HG03064 (cell line): ENCODE results near the gene DMRTB1.

Experiments used
- ATAC-seq: cut with Tn5 transposase; IDR thresholded peaks from one replicate; pipeline ENCODE4 v1.9.1; 2021; ENCODE audit warnings: low read depth; ENCODE audit not compliant: unreplicated experiment

DMRTB1 gene

DNA sequence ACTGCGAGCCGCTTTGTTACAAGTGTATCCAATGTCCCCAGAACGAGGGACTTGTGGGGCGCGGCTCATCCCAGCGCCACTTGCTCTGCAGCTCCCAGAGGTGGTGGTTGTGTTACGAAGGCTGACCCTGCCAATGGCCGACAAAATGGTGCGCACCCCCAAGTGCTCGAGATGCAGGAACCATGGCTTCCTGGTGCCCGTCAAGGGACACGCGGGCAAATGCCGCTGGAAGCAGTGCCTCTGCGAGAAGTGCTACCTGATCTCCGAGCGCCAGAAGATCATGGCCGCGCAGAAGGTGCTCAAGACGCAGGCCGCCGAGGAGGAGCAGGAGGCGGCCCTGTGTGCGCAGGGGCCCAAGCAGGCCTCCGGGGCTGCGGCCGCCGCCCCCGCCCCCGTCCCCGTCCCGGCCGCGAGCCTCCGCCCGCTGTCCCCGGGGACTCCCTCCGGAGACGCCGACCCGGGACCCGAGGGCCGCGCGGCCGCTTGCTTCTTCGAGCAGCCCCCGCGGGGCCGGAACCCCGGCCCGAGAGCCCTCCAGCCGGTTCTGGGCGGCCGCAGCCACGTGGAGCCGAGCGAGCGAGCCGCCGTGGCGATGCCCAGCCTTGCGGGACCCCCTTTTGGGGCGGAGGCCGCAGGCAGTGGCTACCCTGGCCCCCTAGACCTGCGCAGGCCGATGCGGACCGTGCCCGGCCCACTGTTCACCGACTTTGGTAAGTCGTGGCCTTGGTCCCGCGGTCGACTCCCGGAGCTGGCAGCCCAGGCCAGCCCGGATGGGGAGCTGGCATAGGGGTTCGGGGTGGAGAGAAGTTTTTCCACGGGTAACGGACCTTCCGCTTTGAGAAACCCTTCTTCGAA is at the start of gene DMRTB1:
DMRTB1 (plus strand) TSS at position 79 of the 855 bp plus-strand sequence; CDS start at position 134, 55 bp downstream.
- no peak for ATAC-seq

DNA sequence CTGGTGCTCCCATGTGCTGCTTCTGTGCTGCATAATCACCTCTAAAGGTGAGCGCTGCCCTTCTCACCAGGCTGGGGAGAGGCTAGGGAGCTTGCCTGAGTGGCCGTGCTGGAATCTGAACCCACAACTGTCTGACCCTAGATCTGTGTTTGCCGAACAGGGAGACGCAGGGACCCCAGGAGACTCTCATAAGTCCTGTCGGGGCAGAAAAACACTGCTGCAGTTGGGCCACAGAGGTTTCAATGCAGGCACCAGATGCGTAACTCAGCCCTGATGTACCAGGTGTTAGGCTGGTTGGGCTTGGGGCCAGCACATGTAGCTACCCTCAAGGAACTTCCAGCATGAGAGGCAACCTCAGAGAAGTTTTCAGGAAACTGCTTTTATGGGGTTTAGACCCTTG is 49.5 kb upstream of the DMRTB1 start:
- ATAC-seq = no peak

DNA sequence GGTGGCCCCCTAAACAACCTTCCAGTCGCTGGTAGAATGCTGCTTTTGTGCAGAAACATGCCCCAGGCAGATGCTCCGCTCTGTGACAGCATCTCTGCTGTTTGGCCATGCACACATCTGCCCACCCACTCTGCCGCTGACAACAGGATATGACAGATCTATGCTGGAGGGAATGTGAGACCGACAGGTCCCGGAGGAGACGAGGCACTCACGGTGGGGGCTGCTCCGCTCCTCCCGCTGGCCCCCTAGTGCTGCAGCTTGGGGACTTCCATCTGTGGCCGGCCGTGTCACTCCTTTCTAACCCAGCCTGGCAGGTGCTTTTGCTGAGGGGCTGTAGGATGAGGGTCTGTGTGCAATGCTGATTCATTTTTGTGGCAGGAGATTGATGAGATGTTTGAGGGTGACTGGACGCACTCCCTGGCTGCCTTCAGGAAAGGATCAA is 49.1 kb upstream of the DMRTB1 start:
- no peak for ATAC-seq

DNA sequence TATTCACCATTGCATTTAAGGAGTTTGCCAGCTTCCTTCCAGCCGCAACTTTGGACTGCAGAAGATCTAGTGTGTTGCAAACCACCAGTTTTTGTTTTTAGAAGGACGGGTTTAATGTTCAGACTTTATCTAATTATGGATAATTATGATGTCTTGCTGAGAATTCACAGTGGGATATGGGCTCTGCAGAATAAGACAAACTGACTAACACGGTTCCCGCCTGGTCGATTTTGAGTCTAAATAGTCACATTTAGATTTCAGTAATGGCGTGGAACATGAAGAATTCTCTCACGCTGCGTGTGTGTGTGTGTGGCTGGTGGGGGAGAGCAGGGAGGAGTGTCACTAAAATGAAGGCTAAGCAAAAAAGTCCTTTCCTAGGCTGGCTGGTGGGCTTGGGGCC is 48.5 kb upstream of the DMRTB1 start:
- no peak for ATAC-seq

DNA sequence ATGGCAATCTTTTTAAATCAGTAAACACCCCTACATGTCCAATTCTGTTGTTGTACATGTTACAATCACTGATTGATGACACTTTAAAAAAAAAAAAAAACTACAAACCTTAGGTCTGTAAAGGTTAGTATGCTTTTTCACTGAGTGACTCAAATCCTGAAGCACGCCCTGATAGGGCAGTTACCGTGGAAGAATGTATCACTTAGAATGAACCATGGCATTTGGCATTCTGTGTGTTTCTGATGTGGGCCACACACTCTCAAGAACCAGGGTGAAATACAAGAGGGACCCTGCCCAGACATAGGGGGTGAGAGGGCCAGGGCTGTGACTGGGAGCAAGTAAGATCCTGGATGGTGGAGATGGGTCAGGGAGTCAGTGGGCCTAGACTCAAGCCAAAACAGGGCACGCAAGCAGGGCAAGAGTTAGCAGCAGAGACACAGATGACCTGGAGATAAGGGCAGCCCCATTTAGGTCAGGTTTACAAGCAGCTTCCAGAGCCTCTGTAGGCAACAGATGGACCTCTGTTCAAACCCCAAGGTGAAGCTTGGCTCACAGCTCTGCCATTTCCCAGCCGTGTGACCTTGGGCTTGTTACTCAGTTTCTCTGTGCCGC is 47.6 kb upstream of the DMRTB1 start:
- ATAC-seq = no peak

DNA sequence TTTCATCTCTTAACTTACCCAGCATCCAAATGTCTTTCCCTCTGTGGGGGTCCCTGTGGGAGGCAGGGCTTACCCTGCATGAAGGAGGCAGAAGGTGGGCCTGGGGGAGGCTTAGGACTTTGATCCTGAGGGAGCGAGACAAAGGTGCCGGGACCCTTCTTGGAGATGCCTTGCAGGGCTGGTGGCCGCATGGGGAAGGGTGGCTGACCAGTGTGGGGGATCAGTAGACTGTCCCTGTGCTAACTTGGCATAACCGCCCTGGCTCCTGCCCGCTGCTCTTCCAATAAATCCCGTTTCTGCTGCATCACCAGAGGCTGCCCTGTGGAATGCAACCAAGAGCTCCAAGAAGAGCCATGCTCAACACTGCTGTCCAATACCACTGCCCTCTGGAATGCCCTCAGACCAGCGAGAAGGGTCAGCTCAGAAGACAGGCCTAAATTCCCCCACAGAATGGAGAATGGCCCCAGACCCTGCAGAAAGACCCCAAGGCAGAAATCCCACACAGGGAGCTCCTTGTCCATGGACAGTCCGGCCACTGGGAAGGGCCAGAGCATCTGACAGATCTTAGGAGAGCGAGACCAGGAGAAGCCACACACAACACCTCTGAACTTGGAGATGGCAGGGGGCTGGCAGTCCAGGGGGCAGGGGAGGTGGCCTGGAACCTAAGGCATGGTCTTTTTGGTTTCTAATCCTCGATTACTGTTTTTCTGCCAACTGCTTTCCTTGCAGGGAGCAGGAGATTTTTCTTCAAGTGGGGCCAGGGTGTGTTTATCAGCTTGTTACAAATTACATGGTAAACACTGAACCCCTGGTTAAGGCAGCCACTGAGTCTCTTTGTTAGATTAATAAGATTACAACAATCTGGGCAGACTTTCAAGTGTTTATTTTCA is 46.7 kb upstream of the DMRTB1 start:
- no peak for ATAC-seq

DNA sequence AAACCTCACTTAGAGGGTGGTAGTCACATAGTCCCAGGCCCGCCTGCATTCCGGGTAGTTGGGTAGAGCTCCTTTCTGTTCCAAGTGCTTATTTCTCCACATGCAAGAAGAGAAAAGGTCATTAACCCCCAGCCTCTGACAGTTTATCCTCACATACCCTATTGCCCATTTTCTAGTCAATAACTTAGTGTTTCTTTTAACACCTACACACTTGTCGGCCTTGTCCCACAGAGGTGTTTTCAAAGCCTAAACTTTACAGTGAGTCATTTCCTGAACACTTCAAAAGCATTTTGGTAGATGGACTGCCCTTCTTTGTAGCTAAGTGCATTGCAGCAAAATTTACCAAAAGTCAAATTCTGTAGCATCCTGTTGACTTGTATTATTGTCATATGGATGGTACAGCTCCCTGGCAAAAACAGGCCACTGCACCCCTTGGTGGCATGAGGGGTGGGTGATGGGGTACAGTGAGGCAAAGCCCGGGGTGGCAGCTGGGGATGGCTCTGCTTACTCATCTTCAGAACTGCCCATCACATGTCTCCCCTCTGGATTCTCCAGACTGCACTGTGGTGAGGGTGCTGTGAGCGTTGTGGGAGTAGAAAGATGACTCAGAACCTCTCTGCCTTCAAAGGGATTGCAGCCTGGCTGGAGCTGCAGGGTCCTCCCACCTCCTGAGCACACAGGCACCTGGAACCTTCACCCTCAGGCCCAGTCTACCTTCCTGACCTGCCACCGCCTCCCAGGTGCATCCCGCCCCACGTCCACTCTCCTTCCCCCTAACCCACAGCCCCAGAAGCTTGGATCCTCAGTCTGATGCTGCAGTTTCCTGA is 45.8 kb upstream of the DMRTB1 start:
- ATAC-seq = no peak

DNA sequence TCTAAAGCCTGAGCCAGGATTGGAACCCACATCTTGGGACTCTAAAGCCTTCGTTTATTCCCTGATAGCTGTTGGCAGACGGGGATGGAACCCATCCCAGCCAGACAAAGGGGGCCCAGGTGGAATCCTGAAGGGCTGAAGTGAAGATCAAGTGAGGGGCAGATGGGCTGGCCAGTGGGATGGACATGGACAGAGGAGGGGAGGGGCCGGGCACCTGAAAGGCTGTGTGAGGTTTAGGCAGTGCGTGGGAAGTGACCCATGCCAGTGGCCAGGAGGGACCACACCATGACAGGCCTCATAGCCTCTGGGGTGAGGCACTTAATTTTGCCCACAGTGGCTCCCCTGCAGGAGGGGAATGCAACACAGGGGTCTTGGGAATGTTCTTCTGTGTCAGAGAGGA is 44.6 kb upstream of the DMRTB1 start:
- ATAC-seq = no peak

DNA sequence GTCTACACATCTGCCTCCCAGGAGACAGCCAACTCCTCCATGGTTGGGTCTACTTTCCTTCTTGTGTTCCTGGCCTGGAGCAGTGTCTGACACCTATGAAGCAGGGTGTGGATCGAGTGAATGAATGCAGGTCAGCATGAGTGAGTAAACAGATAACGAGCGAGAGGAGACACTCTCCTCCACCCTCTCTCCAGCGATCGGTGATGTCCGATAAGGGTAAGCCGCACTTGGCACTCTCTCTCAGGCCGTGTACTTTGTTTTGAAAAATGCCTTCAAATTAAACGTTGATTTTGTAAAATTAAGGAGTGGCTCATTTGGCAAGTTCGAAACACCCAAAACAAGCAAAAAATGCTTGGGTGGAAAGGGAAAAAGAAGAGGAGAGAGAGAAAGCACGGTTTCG is 43.8 kb upstream of the DMRTB1 start:
- ATAC-seq = no peak

DNA sequence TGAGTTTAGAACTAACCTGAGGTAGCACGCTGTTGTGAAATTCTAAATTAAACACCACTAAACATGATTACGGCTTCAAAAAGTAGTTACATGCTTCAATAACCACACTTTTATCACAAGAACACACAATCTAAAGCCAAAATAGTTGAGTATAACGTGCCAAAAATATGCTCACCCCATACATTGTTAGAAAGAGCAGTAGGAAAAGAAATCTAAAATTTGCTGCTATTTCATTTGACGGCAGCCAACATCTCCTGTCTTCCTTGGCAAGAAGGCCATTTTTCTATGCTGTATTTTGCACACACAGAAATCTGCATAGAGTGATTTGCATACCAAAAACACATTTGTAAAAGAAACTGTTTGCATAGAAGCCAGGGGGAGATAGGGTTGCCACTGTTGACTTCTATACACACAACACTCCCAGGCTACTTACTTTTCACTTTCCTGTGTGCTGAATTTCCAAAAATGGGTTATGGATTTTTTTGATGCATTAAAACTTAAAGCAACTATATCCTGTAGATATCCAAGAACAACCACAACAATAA is 42.9 kb upstream of the DMRTB1 start:
- ATAC-seq = no peak

DNA sequence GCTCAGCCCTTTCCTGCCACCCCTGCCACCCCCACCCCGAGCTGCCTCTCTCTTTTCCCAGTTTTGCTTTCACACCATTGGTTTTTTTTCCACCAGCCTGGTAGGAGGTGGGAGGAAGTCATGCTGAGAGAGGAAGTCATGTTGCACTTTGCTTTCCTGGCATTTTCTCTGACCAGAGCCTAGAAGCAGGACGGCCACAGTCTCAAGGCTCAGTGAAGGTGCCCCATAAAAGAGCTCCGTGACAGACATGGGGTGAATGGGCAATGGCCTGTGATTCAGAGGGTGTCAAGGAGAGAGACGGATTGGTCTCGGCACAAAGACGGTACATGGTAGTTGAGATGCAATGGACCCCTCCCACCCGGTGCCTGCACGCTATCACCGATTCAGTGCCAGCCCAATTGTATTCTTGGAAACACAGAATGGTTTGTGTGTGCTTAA is 42.1 kb upstream of the DMRTB1 start:
- no peak for ATAC-seq

DNA sequence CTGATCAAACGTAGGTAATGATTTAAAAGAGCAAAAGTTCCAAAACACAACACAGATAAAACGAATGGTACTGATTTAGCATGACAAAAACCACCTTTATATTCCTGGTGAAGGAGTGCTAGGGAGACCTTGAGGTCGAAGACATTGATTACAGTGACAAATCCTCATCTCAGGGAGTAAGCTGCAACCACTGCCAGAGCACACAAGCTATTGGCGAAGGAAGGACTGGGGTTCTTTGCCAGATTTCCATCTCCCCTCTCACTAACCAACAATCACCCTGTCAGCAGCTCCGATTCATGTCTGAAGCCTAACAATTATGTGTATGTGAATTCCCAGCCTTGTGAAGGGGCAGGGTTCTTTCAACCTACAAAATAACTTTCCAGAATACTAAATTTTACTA is 40.2 kb upstream of the DMRTB1 start:
- no peak for ATAC-seq

DNA sequence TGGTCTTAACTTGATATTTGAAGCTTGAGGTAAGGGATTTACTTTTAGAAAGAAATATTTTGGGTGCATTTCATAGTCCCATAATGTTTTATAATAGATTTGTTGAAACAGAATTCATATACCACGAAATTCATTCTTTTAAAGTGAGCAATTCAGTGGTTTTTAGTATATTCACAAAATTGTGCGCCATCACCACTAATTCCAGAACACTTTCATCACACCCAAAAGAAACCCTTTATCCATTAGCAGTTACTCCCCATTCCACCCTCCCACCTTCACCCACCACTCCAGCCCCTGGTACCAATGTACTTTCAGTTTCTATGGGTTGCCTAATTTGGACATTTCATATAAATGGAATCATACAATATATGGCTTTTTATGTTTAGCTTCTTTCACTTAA is 38.9 kb upstream of the DMRTB1 start:
- ATAC-seq = no peak

DNA sequence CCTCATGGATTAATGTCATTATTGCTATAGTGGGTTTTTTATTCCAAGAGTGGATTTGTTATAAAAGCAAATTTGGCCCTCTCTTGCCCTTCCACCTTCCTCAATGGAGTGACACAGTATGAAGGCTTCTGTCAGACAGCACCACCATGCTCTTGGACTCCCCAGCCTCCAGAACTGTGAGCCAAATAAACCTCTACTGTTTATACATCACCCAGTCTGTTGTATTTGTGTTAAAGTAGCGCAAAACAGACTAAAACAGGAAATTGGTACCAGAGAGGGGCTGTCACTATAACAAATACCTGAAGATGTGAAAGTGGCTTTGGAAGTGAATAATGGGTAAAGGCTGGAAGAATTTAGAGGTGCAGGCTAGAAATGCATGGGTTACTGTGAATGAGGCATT is 38.0 kb upstream of the DMRTB1 start:
- no peak for ATAC-seq

DNA sequence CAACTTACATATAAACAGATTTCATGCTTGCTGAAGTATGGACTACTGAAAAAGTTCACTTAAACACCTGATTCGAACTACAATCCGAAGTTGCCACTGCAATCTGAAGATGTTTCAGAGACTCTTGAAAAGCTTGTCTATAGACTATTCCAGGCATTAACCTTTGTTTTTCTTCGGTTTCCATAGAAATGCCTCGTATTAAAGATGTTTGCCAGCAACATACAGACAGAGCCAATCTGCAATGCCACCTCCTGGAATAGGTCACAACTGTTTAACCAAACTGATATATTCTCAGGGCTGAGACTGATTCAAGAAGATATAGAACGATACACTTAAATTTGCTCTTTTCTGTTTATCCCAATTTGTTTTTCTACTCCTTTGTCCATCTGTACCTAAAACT is 28.9 kb upstream of the DMRTB1 start:
- ATAC-seq = no peak

DNA sequence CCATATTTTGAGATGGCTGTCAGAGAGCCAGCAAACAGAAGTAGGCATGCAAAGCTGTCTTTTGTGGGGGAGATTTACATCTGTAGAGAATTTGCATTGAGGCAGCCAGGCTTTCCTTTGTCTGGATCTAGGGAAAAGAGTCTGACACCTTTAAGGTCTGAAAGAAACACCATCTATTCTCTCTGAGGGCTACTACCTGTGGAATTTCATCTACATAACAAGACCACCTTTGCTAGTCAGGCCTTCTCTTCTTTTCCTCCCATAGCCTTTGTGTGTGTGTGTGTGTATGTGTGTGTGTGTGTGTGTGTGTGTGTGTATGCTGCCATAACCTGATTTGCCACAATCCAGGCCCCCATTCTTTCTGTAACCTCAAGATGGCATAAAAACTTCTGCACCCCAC is 28.4 kb upstream of the DMRTB1 start:
- ATAC-seq = no peak

DNA sequence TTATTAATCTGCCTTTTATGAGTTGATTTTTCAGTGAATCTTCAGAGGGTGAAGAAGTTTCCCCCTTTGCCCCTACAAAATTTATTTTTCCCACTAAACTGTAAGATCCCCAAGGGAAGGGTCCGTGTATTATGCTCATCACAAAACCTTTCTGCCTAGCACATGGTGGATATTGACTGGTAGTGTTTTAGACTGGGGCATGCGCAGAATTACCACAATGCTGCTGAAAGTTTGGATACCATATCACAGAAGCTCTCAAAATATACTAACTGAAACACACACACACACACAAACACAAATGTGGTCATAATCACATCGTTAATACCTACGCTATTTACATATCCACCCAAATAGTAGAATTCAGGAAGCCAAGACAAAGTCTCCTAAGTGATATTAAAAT is 28.0 kb upstream of the DMRTB1 start:
- ATAC-seq = no peak

DNA sequence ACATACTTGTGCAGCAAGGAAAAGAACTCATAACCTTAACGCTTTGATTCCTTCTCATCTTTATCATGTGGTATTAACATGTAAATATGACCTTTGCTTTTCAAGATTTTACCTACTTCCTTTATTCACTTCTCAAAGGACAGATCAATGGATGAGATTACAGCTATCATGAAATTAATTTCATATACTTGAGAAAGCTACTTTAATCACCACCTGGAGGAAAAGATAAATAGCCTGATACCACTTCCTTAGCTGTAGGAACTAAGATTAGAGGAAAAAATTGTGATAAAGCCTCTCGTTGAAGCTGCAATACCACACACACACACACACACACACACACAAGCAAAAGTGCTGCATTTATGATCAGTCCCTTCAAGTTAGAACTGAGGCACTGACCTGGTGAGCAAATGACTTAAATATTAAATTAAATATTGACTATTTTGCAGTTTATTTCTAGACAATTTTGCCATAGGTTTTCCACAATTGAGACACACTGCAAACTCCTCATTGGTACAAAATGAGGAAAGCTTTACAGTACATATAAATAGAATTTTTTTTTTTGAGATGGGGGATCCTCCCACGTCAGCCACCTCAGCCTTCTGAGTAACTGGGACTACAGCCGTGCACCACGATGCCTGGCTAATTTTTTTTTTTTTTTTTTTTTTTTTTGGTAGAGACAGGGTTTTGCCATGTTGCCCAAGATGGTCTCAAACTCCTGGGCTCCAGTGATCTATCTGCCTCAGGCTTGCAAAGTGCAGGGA is 27.2 kb upstream of the DMRTB1 start:
- ATAC-seq = no peak

DNA sequence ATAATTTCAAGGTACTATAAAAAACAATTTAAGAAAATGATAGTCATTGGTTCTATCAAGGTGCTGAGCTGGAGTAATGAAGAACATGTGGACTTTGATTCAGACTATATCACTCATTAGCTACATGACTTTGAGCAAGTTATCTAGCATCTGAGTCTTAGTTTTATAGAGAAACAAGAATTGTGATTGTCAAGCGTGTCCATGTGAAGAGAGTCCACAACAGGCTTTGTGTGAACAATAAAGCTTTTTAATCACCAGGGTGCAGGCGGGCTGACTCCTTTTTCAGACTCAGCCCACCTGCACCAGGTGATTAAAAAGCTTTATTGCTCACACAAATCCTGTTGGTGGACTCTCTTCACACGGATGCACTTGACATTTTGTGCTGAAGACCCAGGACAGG is 26.6 kb upstream of the DMRTB1 start:
- ATAC-seq = no peak
